IMR-90 (cell line): ENCODE results near the gene STAB1. TPM values are rescaled to one million over a fixed set of nuclear protein-coding genes. Genes with fewer than 3 reads are reported as not detected.

ENCODE experiments used
- ATAC-seq: fragments of 200-7000 bp; cut with Tn5 transposase; 2 replicates; pipeline ENCODE4 v1.9.1; 2020; ENCODE audit warnings: low read depth, mild to moderate bottlenecking, moderate library complexity
- BruUV-seq: library from RNA; stranded (reverse); fragments of 400-500 nt; replicated peaks from 2 replicates; lab custom pipeline; 2021; lab: Mats Ljungman, UMichigan
- CTCF ChIA-PET: fragments of 300-600 bp; formaldehyde crosslinking; extraction: SDS; loops from one replicate; lab custom pipeline; 2021; ENCODE audit warnings: antibody characterized with exemption; lab: Yijun Ruan, JAX
- POLR2A ChIA-PET: fragments of 300-600 bp; sonication (Branson Sonifier 250); formaldehyde crosslinking; loops from one replicate; lab custom pipeline; 2022; ENCODE audit warnings: antibody characterized with exemption; ENCODE audit not compliant: unreplicated experiment; lab: Charles Lee
- DNase-seq: peaks from one replicate; pipeline ENCODE4 v3.0.0; 2013
- H2AFZ ChIP-seq: replicated peaks from 2 replicates; pipeline ENCODE3; 2013; ENCODE audit warnings: low read length, mild to moderate bottlenecking; ENCODE audit not compliant: poor library complexity
- H2AK5ac ChIP-seq: 2 replicates; pipeline ENCODE4 v1.6.1; 2013; ENCODE audit warnings: low read depth, low read length, inconsistent platforms
- H2AK9ac ChIP-seq: replicated peaks from 2 replicates; pipeline ENCODE3; 2013; ENCODE audit warnings: mild to moderate bottlenecking, low read depth, low read length, moderate library complexity; ENCODE audit not compliant: poor library complexity
- H2BK120ac ChIP-seq: 2 replicates; pipeline ENCODE4 v1.6.1; 2013; ENCODE audit warnings: low read depth, low read length, inconsistent platforms
- H2BK15ac ChIP-seq: 3 replicates; pipeline ENCODE4 v1.6.1; 2013; ENCODE audit warnings: low read depth, low read length, inconsistent platforms
- H2BK20ac ChIP-seq: 2 replicates; pipeline ENCODE4 v1.6.1; 2013; ENCODE audit warnings: low read depth, mild to moderate bottlenecking, inconsistent platforms, low read length, moderate library complexity
- H2BK5ac ChIP-seq: 2 replicates; pipeline ENCODE4 v1.6.1; 2013; ENCODE audit warnings: mild to moderate bottlenecking, low read depth, low read length, inconsistent platforms; ENCODE audit not compliant: poor library complexity, severe bottlenecking
- H3K14ac ChIP-seq: replicated peaks from 2 replicates; pipeline ENCODE4 v1.6.1; 2013; ENCODE audit warnings: low read depth, low read length, inconsistent platforms
- H3K18ac ChIP-seq: 2 replicates; pipeline ENCODE4 v1.6.1; 2013; ENCODE audit warnings: low read depth, low read length, control low read depth
- H3K23ac ChIP-seq: 2 replicates; pipeline ENCODE4 v1.6.1; 2013; ENCODE audit warnings: low read depth, low read length, inconsistent platforms
- H3K27ac ChIP-seq: 2 replicates; pipeline ENCODE4 v1.5.1; 2013; ENCODE audit warnings: mild to moderate bottlenecking, control low read depth, low read length; ENCODE audit not compliant: insufficient read depth
- H3K27me3 ChIP-seq: 2 replicates; pipeline ENCODE4 v1.6.1; 2013; ENCODE audit warnings: low read length; ENCODE audit not compliant: control insufficient read depth, insufficient read depth
- H3K36me3 ChIP-seq: 2 replicates; pipeline ENCODE4 v1.6.1; 2013; ENCODE audit warnings: low read length, mixed read lengths; ENCODE audit not compliant: control insufficient read depth, insufficient read depth
- H3K4ac ChIP-seq: 2 replicates; pipeline ENCODE4 v1.6.1; 2013; ENCODE audit warnings: low read depth, low read length, inconsistent platforms
- H3K4me1 ChIP-seq: 2 replicates; pipeline ENCODE4 v1.6.1; 2013; ENCODE audit warnings: low read length, mixed read lengths; ENCODE audit not compliant: control insufficient read depth, insufficient read depth
- H3K4me2 ChIP-seq: 2 replicates; pipeline ENCODE4 v1.6.1; 2013; ENCODE audit warnings: low read depth, mild to moderate bottlenecking, control low read depth, low read length, moderate library complexity
- H3K4me3 ChIP-seq: 2 replicates; pipeline ENCODE4 v1.5.1; 2013; ENCODE audit warnings: low read depth, mild to moderate bottlenecking, control low read depth, low read length, moderate library complexity; ENCODE audit not compliant: insufficient read depth
- H3K56ac ChIP-seq: 2 replicates; pipeline ENCODE4 v1.6.1; 2013; ENCODE audit warnings: low read length, inconsistent platforms; ENCODE audit not compliant: insufficient read depth; ENCODE audit errors: extremely low read depth
- H3K79me1 ChIP-seq, 2 experiments: 2 replicates each; pipeline ENCODE4 v1.6.1; 2013; ENCODE audit warnings: low read length in 2 of 2, inconsistent platforms in 1 of 2, low read depth in 1 of 2
- H3K9ac ChIP-seq: 2 replicates; pipeline ENCODE4 v1.6.1; 2013; ENCODE audit warnings: low read depth, low read length, control low read depth
- H3K9me1 ChIP-seq: 2 replicates; pipeline ENCODE4 v1.6.1; 2013; ENCODE audit warnings: low read length, inconsistent platforms; ENCODE audit not compliant: insufficient read depth
- H3K9me3 ChIP-seq: 2 replicates; pipeline ENCODE4 v1.6.1; 2013; ENCODE audit warnings: low read length; ENCODE audit not compliant: control insufficient read depth, insufficient read depth
- H4K20me1 ChIP-seq: 2 replicates; pipeline ENCODE4 v1.6.1; 2013; ENCODE audit warnings: low read length, inconsistent platforms; ENCODE audit not compliant: insufficient read depth
- H4K5ac ChIP-seq: 2 replicates; pipeline ENCODE4 v1.6.1; 2013; ENCODE audit warnings: mild to moderate bottlenecking, low read depth, low read length, control low read depth
- H4K8ac ChIP-seq, 2 experiments: 2 replicates each; pipeline ENCODE4 v1.6.1; 2013; ENCODE audit warnings: low read depth in 2 of 2, low read length in 2 of 2, control low read depth in 1 of 2, inconsistent platforms in 1 of 2
- H4K91ac ChIP-seq: 2 replicates; pipeline ENCODE4 v1.6.1; 2013; ENCODE audit warnings: low read depth, low read length, inconsistent platforms; ENCODE audit not compliant: insufficient read depth
- BHLHE40 ChIP-seq: fragments of 150-350 bp; IDR thresholded peaks from 2 replicates; pipeline ENCODE4 v1.6.1; 2016; ENCODE audit warnings: mild to moderate bottlenecking, low read depth, low read length
- CEBPB ChIP-seq: IDR thresholded peaks from 2 replicates; pipeline ENCODE4 v1.6.1; 2012; ENCODE audit warnings: low read depth, low read length, improper control_type of control experiment
- CHD1 ChIP-seq: IDR thresholded peaks from 2 replicates; pipeline ENCODE4 v1.6.1; 2012; ENCODE audit warnings: low read depth, low read length, improper control_type of control experiment
- CTCF ChIP-seq: conservative IDR thresholded peaks from 2 replicates; pipeline ENCODE4 v1.5.1; 2012; ENCODE audit warnings: mild to moderate bottlenecking, low read depth, low read length, improper control_type of control experiment
- ELK1 ChIP-seq: fragments of 150-350 bp; IDR thresholded peaks from 2 replicates; pipeline ENCODE4 v1.6.1; 2016; ENCODE audit warnings: low read depth, mild to moderate bottlenecking, low read length, moderate library complexity, borderline replicate concordance
- FOS ChIP-seq: fragments of 150-350 bp; IDR thresholded peaks from 2 replicates; pipeline ENCODE4 v1.6.1; 2016; ENCODE audit warnings: low read depth, low read length
- MAFK ChIP-seq: IDR thresholded peaks from 2 replicates; pipeline ENCODE4 v1.6.1; 2012; ENCODE audit warnings: low read depth, low read length, improper control_type of control experiment
- MAZ ChIP-seq: IDR thresholded peaks from 2 replicates; pipeline ENCODE4 v1.6.1; 2012; ENCODE audit warnings: low read depth, mild to moderate bottlenecking, low read length, improper control_type of control experiment, moderate library complexity, borderline replicate concordance
- MXI1 ChIP-seq: IDR thresholded peaks from 2 replicates; pipeline ENCODE4 v1.6.1; 2012; ENCODE audit warnings: low read depth, mild to moderate bottlenecking, low read length, moderate library complexity, borderline replicate concordance
- NFE2L2 ChIP-seq: fragments of 150-350 bp; IDR thresholded peaks from 2 replicates; pipeline ENCODE4 v1.6.1; 2016; ENCODE audit warnings: low read depth, mild to moderate bottlenecking, low read length
- POLR2A ChIP-seq: IDR thresholded peaks from 2 replicates; pipeline ENCODE4 v1.6.1; 2012; ENCODE audit warnings: mild to moderate bottlenecking, low read depth, low read length
- RAD21 ChIP-seq: IDR thresholded peaks from 2 replicates; pipeline ENCODE4 v1.6.1; 2012; ENCODE audit warnings: low read length, improper control_type of control experiment
- RCOR1 ChIP-seq: IDR thresholded peaks from 2 replicates; pipeline ENCODE4 v1.6.1; 2012; ENCODE audit warnings: mild to moderate bottlenecking, low read length, improper control_type of control experiment; ENCODE audit not compliant: insufficient replicate concordance
- RFX5 ChIP-seq: IDR thresholded peaks from 2 replicates; pipeline ENCODE4 v1.8.0; 2012; ENCODE audit warnings: low read depth, mild to moderate bottlenecking, low read length, moderate library complexity
- USF2 ChIP-seq: fragments of 150-350 bp; IDR thresholded peaks from 2 replicates; pipeline ENCODE4 v1.6.1; 2017; ENCODE audit warnings: mild to moderate bottlenecking, antibody characterized with exemption, low read length, low read depth
- WGBS, 2 experiments: methylation state at CpG; one replicate each; pipeline versions ENCODE4 v1.1.5 to v1.1.7; 2013; ENCODE audit warnings: missing lambda C conversion rate in 2 of 2; ENCODE audit not compliant: insufficient read length in 1 of 2; ENCODE audit errors: extremely low coverage in 2 of 2; 5-methylcytosine and 5-hydroxymethylcytosine counted together
- dilution Hi-C: fragments of 300-500 bp; cut with HindIII; formaldehyde crosslinking; loops from one replicate; pipeline ENCODE4 v1.14.3; 2018; ENCODE audit warnings: low sequenced_read_pairs; ENCODE audit not compliant: unreplicated experiment
- in situ Hi-C: fragments of 300-500 bp; cut with MboI; formaldehyde crosslinking; loops from 3 replicates; pipeline ENCODE4 v1.14.3; 2019; ENCODE audit warnings: low sequenced_read_pairs, inconsistent platforms, mixed read lengths
- intact Hi-C: fragments of 100-400 bp; cut with micrococcal nuclease; formaldehyde crosslinking; loops from 2 replicates; pipeline ENCODE4 v1.10.0; 2022
- polyA plus RNA-seq, 3 experiments: library from polyadenylated mRNA; depleted of rRNA; stranded (reverse); fragments of >200 nt; gene quantifications; 2 replicates each; pipeline ENCODE4 v1.2.3, GENCODE V29; 2012; ENCODE audit warnings: low replicate concordance in 1 of 3
- total RNA-seq: library from RNA; depleted of rRNA; stranded (reverse); fragments of >200 nt; gene quantifications from 2 replicates; pipeline ENCODE4 v1.2.3, GENCODE V29; 2012

The STAB1 gene
- total and polyA plus RNA-seq, 2 of the 4 experiments (the other 2 are of a cell fraction), result not detected

DNA sequence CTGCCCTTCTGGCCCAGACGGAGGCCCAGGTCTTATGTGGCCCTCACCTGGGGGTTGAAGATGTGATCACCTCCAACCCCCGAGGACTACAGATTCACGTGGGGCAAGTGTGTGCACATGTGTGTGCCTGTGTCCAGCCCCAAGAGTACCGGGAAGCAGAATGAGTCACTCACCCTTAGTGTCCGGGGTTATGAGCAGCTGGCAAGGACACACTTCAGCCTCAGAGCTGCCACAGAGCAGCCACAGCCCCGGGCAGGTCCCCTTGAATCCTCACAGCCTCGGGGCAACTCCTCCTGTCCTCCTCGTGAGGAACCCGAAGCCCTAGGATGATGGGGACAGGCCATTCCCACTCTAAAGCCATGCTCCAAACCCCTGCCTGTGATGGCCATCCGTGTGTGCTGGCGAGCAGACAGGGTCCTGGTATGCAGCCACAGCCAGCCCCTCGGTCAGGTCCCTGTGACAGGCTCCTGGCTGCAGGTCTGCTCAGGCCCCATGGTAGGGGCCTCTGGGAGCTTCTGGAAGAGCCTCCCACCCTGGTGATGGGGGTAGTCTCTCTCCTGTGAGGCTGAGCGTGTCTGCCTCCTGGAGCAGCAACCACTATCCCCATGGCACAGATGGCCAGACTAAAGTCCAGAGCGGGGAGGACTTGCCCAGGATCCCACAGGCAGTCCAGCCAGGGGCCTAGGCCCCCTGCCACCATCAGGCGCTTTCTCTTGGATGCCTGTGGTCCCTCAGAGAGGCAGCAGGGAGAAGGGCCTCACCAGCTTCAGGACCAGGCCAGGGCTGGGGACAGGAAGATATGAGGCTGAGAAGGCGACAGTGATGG lies 852 bp downstream of the STAB1 start:
- Histone ChIP-seq H3K56ac (no peak overlapping the region), H3K27ac (no peak overlapping the region), H2AK5ac (peak overlapping the region; percentile 54; the same call in 1 of the 2 replicates), H3K23ac (no peak overlapping the region), H2AFZ (peak overlapping the region; percentile 44), H3K4me1 (peaks cover 9% of the 10 kb centered on the region; the same call in 1 of the 2 replicates), H2BK120ac (no peak overlapping the region), H3K4me2 (no peak overlapping the region), H3K14ac (0 out of 2 replicates have a peak overlapping the region, but pooled peaks have one; percentile 29), H3K9me3 (no peaks in the 10 kb centered on the region), H2BK20ac (no peak overlapping the region), H2AK9ac (peak overlapping the region; percentile 78), H3K9me1 (peaks cover 10% of the 10 kb centered on the region), H3K4ac (peak overlapping the region; percentile 76; the same call in 1 of the 2 replicates), H2BK15ac (no peak overlapping the region), H3K9ac (no peak overlapping the region), H3K4me3 (no peak overlapping the region), H4K8ac (no peak overlapping the region), H3K18ac (no peak overlapping the region), H2BK5ac (no peak overlapping the region), H3K79me1 (no peaks in the 10 kb centered on the region), H4K20me1 (peaks cover 12% of the 10 kb centered on the region; the same call in 1 of the 2 replicates), H3K36me3 (peaks cover 24% of the 10 kb centered on the region), H4K91ac (no peak overlapping the region), H4K5ac (no peak overlapping the region), H3K27me3 (no peaks in the 10 kb centered on the region)
- ChIA-PET CTCF (no interaction called here), POLR2A (no interaction called here)
- 48% methylated on average over 4 of the region's 16 CpGs; no CpG with 5 or more reads in 1 of the 2 experiments for WGBS, 2 experiments
- in situ Hi-C loops, result no loop called here
- peak; percentile 42 for ATAC-seq
- dilution Hi-C loops, result no loop called here
- intact Hi-C loops, result no loop called here
- no TSS peak for BruUV-seq
- DNase-seq, result peak; percentile 43
- no peak for TF ChIP-seq CHD1
- TF ChIP-seq MAZ, result no peak
- no peak for TF ChIP-seq MXI1
- TF ChIP-seq ELK1, result no peak
- TF ChIP-seq BHLHE40, result no peak
- TF ChIP-seq POLR2A, result no peak
- TF ChIP-seq FOS, result no peak
- no peak for TF ChIP-seq MAFK
- TF ChIP-seq USF2, result no peak
- TF ChIP-seq CEBPB, result no peak
- no peak for TF ChIP-seq NFE2L2
- no peak for TF ChIP-seq RAD21
- TF ChIP-seq RFX5, result no peak
- TF ChIP-seq RCOR1, result no peak
- no peak for TF ChIP-seq CTCF
